ENCODE results near the gene SMARCA4. TPM values are rescaled to one million over a fixed set of nuclear protein-coding genes. Genes with fewer than 3 reads are reported as not detected.

Gene SMARCA4
- 238 TPM for total RNA-seq (ENCODE audit: unreplicated experiment)
- long read RNA-seq, partial matches to known transcripts, result 106 of 112 reads
- long read RNA-seq, other reads (novel, unspliced or antisense), result 6 of 112 reads

DNA sequence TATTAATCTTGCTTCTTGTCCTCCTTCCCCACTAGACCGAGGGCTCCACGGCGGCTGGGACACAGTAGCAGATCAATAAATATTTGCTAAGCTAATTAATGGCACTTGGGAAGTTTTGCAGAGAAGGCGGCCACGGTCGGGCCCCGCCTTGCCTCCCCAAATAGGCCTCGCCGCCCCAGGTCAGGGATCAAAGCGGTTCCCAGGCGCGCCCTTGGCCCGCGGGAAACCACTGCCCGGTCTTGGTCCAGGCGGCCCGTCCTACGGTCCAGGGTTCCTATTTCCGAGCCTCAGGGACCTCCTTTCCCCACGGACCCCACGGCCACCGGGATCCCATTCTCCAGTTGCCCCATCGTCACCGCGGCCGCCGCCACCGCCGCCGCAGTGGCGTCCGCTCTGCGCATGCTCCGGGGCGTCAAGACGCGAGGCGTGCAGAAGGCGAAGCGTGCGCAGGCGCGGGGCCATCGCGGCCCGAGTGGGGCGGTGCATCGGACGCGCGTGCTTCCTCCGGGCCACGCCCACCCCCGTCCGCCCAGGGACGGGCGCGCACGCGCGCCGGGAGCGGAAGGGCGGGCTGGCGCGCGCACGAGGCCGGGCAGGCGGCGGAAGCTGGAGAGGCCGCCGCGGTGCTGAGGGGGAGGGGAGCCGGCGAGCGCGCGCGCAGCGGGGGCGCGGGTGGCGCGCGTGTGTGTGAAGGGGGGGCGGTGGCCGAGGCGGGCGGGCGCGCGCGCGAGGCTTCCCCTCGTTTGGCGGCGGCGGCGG is at the start of gene SMARCA4:
TSS of gene SMARCA4 (plus strand) at position 717 of the 759 bp plus-strand sequence. CDS start 23,122 bp downstream, outside the sequence.
- peak within 1 kb of the TSS; percentile 96 for H3K27ac Mint-ChIP-seq (ENCODE audit: unreplicated experiment)
- DNase-seq (ENCODE audit: low spot score), result peak; percentile 99

DNA sequence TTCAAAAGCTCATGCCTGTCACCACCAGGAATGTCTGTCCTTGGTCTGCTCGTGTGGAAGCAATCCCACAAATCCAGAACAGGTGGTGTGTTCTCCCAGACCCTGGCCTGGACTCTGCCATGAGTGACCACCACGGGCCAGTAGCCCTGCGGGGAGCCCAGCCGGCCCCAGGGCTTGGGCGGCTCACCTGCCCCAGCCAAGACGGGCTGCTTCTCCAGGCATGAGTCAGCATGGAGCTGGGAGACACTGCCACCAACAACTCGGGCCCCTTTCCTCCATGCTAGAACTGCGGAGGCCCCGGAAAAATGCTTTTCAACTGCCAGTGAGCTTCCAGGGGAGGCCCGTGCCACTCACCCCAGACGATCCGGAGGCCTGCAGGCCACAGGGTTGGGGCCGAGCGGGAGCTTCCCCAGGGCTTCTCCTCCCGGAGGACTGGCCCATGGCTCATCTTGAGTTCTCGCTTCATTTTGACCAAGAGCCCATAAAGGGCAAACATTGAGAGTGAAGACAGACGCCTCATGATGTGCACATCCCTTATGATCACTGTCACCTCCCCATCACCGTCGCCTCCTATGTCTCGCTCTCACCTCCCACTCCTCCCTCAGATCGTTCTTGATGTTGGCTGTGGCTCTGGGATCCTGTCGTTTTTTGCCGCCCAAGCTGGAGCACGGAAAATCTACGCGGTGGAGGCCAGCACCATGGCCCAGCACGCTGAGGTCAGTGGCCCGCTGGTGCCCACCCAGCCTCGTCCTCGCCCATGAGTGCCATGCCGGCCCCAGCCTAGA is 49.1 kb upstream of the SMARCA4 start:
- Mint-ChIP-seq H3K36me3 (ENCODE audit: low read depth, unreplicated experiment) (peaks cover 14% of the 10 kb centered on the region), H3K4me1 (ENCODE audit: unreplicated experiment) (no peaks in the 10 kb centered on the region), H3K9me3 (ENCODE audit: unreplicated experiment) (no peaks in the 10 kb centered on the region), H3K27ac (ENCODE audit: unreplicated experiment) (no peak overlapping the region), H3K27me3 (ENCODE audit: unreplicated experiment) (peaks cover 6% of the 10 kb centered on the region), H3K4me3 (ENCODE audit: unreplicated experiment) (no peak overlapping the region)
- no peak for TF ChIP-seq CTCF (IDR thresholded peaks at IDR 0.05; ENCODE audit: unreplicated experiment)
- no peak for DNase-seq (ENCODE audit: low spot score)

More for the DNA sequence above, at the start of gene SMARCA4:
- Mint-ChIP-seq H3K36me3 (ENCODE audit: low read depth, unreplicated experiment) (peaks cover 16% of the 10 kb centered on the region), H3K9me3 (ENCODE audit: unreplicated experiment) (no peaks in the 10 kb centered on the region), H3K27me3 (ENCODE audit: unreplicated experiment) (peaks cover 20% of the 10 kb centered on the region), H3K4me3 (ENCODE audit: unreplicated experiment) (peak within 1 kb of the TSS; percentile 99), H3K4me1 (ENCODE audit: unreplicated experiment) (peaks cover 23% of the 10 kb centered on the region)
- TF ChIP-seq CTCF (IDR thresholded peaks at IDR 0.05; ENCODE audit: unreplicated experiment), result no peak

GRCh38 chr19:10912619-10913018 is 48.2 kb upstream of the SMARCA4 start:
- no peak for DNase-seq (ENCODE audit: low spot score)
- peaks cover 6% of the 10 kb centered on the region for H3K27me3 Mint-ChIP-seq (ENCODE audit: unreplicated experiment)
- H3K4me1 Mint-ChIP-seq (ENCODE audit: unreplicated experiment), result no peaks in the 10 kb centered on the region
- H3K36me3 Mint-ChIP-seq (ENCODE audit: low read depth, unreplicated experiment), result peaks cover 14% of the 10 kb centered on the region
- no peak overlapping the region for H3K4me3 Mint-ChIP-seq (ENCODE audit: unreplicated experiment)
- TF ChIP-seq CTCF (IDR thresholded peaks at IDR 0.05; ENCODE audit: unreplicated experiment), result no peak
- no peak overlapping the region for H3K27ac Mint-ChIP-seq (ENCODE audit: unreplicated experiment)
- no peaks in the 10 kb centered on the region for H3K9me3 Mint-ChIP-seq (ENCODE audit: unreplicated experiment)

DNA sequence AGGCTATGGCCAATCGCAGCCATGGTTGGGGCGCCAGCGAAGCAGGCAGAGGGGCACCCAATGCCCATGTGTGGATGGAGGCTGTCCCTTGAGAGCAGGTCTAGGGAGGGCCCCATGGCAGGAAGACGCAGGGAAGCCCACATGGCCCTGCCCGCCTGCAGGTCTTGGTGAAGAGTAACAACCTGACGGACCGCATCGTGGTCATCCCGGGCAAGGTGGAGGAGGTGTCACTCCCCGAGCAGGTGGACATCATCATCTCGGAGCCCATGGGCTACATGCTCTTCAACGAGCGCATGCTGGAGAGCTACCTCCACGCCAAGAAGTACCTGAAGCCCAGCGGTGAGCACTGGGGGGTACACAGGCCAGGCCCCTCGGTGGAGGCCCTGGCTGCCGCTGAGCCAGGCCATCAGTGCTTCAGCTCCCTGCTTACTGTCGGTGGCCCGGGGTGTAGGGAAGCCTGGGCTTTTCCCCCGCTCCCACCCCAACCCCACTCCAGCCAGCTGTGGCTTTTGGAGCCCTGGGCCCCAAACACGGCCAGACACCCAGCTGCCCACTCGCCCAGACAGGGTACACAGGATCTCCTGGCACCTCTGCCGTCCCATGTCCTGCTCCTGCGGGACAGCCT is 47.0 kb upstream of the SMARCA4 start:
- H3K4me3 Mint-ChIP-seq (ENCODE audit: unreplicated experiment), result no peak overlapping the region

More for the DNA sequence above, 47.0 kb upstream of the SMARCA4 start:
- H3K9me3 Mint-ChIP-seq (ENCODE audit: unreplicated experiment), result no peaks in the 10 kb centered on the region
- no peak for TF ChIP-seq CTCF (IDR thresholded peaks at IDR 0.05; ENCODE audit: unreplicated experiment)
- H3K27me3 Mint-ChIP-seq (ENCODE audit: unreplicated experiment), result peaks cover 8% of the 10 kb centered on the region
- H3K4me1 Mint-ChIP-seq (ENCODE audit: unreplicated experiment), result no peaks in the 10 kb centered on the region
- DNase-seq (ENCODE audit: low spot score), result no peak
- H3K27ac Mint-ChIP-seq (ENCODE audit: unreplicated experiment), result no peak overlapping the region
- peaks cover 17% of the 10 kb centered on the region for H3K36me3 Mint-ChIP-seq (ENCODE audit: low read depth, unreplicated experiment)
